GM21717 (cell line): ENCODE results near the gene ZNF629.
A peak's percentile ranks its signal among the peaks of the same experiment; 100 is the strongest.

ENCODE experiments used
- ATAC-seq: cut with Tn5 transposase; IDR thresholded peaks from one replicate; pipeline ENCODE4 v1.9.1; 2021; ENCODE audit warnings: mild to moderate bottlenecking, moderate library complexity; ENCODE audit not compliant: unreplicated experiment

Gene ZNF629

GRCh38 chr16:30750201-30750600, 36.8 kb downstream of the ZNF629 start:
- ATAC-seq, result no peak

DNA sequence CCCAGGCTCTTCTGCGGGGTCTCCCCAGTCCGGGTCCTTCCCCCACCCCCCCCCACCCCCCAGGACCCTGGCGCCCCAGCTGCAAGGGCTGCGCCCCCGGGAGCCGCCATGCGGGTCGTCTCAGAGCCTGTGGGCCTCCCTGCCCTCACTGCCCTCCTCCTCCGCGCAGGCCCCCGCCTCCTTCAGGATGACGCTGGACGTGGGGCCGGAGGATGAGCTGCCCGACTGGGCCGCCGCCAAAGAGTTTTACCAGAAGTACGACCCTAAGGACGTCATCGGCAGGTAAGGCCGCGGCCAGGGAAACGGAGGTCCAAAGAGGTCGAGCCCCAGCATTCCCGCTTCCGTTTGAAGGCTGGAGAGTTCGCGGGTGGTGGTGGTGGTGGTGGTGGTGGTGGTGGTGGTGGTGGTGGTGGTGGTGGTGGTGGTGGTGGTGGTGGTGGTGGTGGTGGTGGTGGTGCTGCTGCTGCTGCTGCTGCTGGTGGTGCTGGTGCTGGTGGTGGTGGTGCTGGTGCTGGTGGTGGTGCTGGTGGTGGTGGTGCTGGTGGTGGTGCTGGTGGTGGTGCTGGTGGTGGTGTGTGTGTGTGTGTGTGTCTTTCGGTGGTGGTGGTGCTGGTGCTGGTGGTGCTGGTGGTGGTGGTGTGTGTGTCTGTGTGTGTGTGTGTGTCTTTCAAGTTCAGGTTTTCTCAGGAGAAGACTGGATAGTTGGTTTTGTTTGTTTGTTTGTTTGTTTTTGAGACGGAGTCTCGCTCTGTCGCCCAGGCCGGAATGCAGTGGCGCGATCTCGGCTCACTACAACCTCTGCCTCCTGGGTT, 38.2 kb downstream of the ZNF629 start:
- peak; percentile 14 for ATAC-seq

- ATAC-seq, result peak; percentile 89
Observed at GRCh38 chr16:30747799-30748633, 39.0 kb downstream of the ZNF629 start, which contains the start of gene PHKG2. Gene PHKG2 (plus strand): TSS chr16:30748425. CDS start chr16:30748821, 396 bp downstream.

DNA sequence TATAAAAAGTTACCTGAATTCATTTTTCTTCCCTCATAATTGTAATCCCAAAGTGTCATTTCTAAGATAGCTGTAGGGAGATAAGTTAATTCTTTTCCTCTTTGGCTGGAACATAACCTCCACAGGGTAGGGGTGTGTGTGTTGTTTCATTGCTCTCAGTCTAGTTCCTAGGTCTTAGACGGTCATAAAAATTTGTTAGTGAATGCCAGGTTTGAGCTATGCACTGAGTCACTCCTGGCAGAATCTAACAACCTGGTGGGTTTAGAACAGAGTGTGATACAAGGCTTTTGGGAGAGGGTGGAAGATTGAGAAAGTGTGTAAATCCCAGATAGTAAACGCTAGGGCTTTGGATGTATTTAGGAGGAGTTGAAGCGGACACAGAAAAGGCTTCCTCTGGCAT, 39.7 kb downstream of the ZNF629 start:
- ATAC-seq, result no peak

- no peak for ATAC-seq
Observed at GRCh38 chr16:30746638-30747175, 40.3 kb downstream of the ZNF629 start.

DNA sequence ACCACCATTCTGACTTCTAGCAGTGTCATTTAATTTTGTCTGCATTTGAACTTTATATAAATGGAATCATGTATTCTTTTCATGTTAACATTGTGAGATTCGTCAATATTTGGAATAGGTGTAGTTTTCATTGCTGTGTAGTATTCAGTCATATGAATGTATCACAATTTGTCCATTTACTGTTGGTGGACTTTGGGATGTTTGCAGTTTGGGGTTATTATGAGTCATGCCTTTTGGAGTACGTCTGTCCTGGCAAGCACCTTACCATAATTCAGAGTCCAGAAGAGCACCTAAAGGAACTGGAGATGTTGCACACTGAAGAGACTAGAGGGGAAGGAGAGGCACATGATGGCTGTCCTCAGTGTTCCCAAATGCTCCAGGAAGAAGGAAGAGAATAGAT, 41.9 kb downstream of the ZNF629 start:
- ATAC-seq, result no peak

- no peak for ATAC-seq
Observed at GRCh38 chr16:30744183-30744582, 42.8 kb downstream of the ZNF629 start.

DNA sequence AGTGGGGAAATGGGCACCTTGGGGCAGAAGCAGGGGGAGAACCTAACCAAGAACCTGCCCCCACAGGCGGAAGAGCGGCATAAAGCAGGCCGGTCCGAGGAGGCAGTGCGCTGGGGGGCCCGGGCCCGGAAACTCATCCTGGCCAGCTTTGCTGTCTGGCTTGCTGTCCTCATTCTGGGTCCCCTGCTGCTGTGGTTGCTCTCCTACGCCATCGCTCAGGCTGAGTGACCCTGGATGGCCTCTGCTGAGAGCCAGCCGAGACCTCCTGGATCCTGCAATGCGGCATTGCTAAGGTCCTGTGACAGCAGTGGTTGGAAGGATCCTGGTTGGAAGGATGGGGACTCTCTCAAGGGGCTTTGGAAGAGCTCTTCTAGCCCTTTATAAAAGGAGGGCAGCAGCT, 43.3 kb downstream of the ZNF629 start:
- ATAC-seq, result no peak

DNA sequence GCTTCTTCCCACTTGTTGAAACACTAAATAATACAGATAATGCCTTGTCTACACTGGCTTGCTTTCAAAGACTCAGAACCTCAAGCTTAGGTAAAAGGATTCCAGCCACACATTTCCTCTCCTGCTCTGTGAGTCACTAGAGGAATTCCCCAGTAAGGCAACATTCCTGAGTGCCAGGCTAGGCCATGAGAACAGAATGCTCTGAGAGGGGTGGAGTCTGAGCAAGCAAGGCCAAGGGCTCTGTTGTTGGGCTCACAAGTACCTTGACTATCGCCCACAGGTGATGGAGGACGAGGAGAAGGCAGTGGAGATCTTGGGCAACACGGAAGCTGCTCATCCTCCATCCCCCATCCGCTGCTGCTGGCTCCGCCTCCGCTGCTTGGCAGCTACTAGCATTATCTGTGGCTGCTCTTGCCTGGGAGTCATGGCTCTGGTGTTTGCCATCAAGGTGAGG, 45.5 kb downstream of the ZNF629 start:
- ATAC-seq, result no peak

GRCh38 chr16:30740364-30741251, 46.4 kb downstream of the ZNF629 start:
- ATAC-seq, result no peak

- no peak for ATAC-seq
Observed at GRCh38 chr16:30738984-30739951, 47.7 kb downstream of the ZNF629 start.

DNA sequence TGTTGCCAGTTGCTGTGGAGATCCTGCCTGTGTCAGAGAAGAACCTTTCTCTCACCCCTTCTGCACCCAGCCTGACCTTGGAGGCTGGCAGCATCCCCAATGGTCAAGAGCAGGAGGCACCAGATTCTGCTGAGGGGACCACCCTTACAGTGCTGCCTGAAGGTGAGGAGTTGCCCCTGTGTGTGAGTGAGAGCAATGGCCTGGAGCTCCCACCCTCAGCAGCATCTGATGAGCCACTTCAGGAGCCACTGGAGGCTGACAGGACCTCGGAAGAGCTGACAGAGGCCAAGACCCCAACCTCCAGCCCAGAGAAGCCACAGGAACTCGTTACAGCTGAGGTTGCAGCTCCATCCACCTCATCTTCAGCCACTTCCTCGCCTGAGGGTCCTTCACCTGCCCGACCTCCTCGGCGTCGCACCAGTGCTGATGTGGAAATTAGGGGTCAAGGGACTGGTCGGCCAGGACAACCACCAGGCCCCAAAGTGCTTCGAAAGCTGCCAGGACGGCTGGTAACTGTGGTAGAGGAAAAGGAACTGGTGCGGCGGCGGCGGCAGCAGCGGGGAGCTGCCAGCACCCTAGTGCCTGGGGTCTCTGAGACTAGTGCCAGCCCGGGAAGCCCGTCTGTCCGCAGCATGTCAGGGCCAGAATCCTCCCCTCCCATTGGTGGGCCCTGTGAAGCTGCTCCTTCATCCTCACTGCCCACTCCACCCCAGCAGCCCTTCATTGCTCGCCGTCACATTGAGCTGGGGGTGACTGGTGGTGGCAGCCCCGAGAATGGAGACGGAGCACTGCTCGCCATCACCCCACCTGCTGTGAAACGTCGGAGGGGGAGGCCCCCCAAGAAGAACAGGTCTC, 49.0 kb downstream of the ZNF629 start:
- ATAC-seq, result no peak

DNA sequence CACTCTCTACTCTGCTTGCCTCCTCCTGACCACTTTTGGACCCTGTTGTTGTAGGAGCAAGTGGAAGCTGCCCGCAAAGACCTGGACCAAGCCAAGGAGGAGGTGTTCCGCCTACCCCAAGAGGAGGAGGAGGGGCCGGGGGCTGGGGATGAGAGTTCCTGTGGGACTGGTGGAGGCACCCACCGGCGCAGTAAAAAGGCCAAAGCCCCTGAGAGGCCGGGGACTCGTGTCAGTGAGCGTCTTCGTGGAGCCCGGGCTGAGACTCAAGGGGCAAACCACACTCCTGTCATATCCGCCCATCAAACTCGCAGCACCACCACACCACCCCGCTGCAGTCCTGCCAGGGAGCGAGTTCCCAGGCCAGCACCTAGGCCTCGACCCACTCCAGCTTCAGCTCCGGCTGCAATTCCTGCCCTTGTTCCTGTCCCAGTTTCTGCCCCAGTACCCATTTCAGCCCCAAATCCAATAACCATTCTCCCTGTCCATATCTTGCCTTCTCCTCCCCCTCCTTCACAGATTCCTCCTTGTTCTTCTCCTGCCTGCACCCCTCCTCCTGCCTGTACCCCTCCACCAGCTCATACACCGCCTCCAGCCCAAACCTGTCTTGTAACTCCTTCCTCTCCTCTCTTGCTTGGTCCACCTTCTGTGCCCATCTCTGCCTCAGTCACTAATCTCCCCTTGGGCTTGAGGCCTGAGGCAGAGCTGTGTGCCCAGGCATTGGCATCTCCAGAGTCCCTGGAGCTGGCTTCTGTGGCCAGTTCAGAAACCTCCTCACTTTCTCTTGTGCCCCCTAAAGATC, 49.8 kb downstream of the ZNF629 start:
- no peak for ATAC-seq

GRCh38 chr16:30731411-30731810, 55.6 kb downstream of the ZNF629 start:
- ATAC-seq, result no peak

DNA sequence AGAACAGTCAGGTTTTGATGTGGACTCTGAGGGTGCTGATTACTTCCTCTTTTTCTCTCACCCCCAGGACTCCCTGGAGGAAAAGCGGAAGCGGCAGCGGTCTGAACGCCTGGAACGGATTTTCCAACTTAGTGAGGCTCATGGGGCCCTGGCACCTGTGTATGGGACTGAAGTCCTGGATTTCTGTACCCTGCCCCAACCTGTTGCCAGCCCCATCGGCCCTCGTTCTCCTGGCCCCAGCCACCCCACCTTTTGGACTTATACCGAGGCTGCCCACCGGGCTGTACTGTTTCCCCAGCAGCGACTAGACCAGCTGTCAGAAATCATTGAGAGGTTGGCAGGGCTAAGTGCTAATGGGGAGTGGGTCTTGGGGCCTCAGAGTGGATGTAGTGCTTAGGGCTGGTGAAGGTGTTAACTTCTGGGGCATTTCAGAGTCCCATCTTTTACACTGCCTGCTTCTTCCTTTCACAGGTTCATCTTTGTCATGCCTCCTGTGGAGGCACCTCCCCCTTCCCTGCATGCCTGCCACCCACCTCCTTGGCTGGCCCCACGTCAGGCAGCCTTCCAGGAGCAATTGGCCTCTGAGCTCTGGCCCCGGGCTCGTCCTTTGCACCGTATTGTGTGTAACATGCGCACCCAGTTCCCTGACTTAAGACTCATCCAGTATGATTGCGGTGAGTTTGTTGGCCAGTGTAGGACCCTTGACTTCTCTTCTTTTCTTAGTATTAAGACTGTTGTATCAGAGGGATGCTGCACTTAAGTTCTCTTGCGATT, 57.9 kb downstream of the ZNF629 start:
- no peak for ATAC-seq
